Astrocyte of the hippocampus (primary cell): Measurements from ENCODE around the gene MBNL1.

Source experiments
- DNase-seq: peaks from one replicate; pipeline ENCODE4 v3.0.0; 2011; ENCODE audit warnings: low read depth, low spot score

MBNL1 gene

GRCh38 chr3:152252755-152253154 lies 16.0 kb upstream of the MBNL1 start:
- no peak for DNase-seq

GRCh38 chr3:152253514-152253913 lies 15.2 kb upstream of the MBNL1 start:
- no peak for DNase-seq

GRCh38 chr3:152254041-152254440 lies 14.7 kb upstream of the MBNL1 start:
- no peak for DNase-seq

GRCh38 chr3:152255290-152255689 lies 13.4 kb upstream of the MBNL1 start:
- no peak for DNase-seq

GRCh38 chr3:152256851-152257562 lies 11.7 kb upstream of the MBNL1 start:
- no peak for DNase-seq

- DNase-seq = no peak
Measured at GRCh38 chr3:152257563-152258035, 11.1 kb upstream of the MBNL1 start.

- DNase-seq = peak; percentile 93
Measured at GRCh38 chr3:152258448-152259393, 10.0 kb upstream of the MBNL1 start.

- DNase-seq = no peak
Measured at GRCh38 chr3:152259468-152259867, 9.3 kb upstream of the MBNL1 start.

GRCh38 chr3:152260026-152260425 lies 8.7 kb upstream of the MBNL1 start:
- DNase-seq = no peak

- DNase-seq = no peak
Measured at GRCh38 chr3:152260529-152260928, 8.2 kb upstream of the MBNL1 start.

- DNase-seq = no peak
Measured at GRCh38 chr3:152261329-152261728, 7.4 kb upstream of the MBNL1 start.

GRCh38 chr3:152263711-152264110 lies 5.0 kb upstream of the MBNL1 start:
- DNase-seq = no peak

GRCh38 chr3:152264378-152264777 lies 4.4 kb upstream of the MBNL1 start:
- no peak for DNase-seq

GRCh38 chr3:152266221-152266995 lies 2.3 kb upstream of the MBNL1 start:
- peak; percentile 93 for DNase-seq

- DNase-seq = no peak
Measured at GRCh38 chr3:152267831-152268554, 736 bp upstream of the MBNL1 start.

GRCh38 chr3:152269056-152269830 lies 514 bp downstream of the MBNL1 start:
- DNase-seq = peak; percentile 91

GRCh38 chr3:152269831-152270734 lies 1.4 kb downstream of the MBNL1 start:
- DNase-seq = peak; percentile 79

- no peak for DNase-seq
Measured at GRCh38 chr3:152270937-152271336, 2.2 kb downstream of the MBNL1 start.

- no peak for DNase-seq
Measured at GRCh38 chr3:152271501-152272236, 2.9 kb downstream of the MBNL1 start.
